Fibroblast of skin of left quadriceps (primary cell): ENCODE data around the gene ISLR2.

ENCODE experiments used
- DNase-seq, 2 experiments: peaks; one replicate each; pipeline ENCODE4 v3.0.0-alpha.2; 2013; ENCODE audit warnings: low read depth in 2 of 2

Gene ISLR2

DNA sequence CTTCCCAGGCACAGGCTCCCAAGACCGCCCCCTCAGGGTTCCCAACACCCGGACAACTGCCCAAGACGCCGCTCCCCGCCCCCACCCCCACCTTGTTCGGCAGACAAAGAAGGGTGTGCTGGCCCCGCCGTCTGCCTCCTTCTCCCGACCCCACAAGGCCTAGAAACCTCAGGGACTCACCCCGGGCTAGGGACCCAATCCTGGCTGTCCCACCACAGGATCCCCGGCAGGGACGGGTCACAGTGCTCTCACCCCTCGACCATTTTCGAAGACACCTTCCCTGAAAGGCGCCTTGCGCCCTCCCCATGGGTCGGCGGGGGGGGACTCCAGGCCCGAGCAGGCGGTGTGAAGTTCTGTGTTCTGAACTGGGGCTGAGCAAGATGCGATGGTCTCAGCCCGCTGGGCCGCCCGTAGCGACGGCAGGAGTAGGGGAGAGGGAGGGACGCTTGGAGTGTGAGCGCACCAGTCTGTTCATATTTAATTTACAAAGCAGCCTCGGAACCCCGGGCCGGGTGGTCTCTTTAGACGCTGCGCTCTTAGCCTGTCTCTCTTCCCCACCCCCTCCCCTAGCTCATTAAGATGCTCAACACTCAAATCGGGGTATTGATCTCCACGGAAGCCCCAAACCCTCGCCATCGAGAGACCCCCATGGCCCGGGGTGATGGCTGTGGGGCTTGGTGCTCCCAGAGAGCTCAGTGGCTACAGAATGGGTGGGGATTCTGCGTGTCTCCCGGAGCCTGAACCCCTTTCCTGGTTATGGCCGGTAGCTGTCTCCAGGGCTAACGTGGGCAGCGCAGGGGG is 1.4 kb upstream of the ISLR2 start:
- no peak for DNase-seq

DNA sequence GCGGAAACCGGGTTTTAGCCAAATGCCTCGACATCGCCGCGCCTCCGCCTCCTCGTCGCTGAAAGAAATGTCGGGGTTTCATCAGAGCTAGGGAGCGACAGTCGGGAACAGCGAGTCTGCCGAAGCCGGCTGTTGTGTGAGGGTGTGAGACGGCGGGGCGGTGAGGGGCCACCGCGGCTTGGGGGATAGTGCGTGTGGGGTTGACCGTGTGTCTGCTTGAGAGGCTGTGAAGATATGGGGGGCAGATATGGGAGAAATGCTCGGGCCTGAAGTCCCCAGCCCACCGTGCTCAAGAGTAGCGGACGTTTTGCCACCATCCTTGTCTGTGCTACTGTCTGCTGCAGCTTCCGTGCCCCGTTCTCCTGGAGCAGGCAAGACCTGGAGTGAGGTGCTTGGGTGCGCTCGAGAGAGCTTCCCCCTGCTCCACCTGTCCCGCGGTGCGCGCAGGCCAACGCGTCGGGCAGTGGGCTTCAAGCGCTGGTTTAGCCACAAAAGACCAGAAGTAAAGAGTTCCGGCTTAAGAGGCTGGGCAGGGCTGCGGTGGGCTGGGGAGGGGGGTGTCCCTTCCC is 716 bp upstream of the ISLR2 start:
- DNase-seq = no peak

DNA sequence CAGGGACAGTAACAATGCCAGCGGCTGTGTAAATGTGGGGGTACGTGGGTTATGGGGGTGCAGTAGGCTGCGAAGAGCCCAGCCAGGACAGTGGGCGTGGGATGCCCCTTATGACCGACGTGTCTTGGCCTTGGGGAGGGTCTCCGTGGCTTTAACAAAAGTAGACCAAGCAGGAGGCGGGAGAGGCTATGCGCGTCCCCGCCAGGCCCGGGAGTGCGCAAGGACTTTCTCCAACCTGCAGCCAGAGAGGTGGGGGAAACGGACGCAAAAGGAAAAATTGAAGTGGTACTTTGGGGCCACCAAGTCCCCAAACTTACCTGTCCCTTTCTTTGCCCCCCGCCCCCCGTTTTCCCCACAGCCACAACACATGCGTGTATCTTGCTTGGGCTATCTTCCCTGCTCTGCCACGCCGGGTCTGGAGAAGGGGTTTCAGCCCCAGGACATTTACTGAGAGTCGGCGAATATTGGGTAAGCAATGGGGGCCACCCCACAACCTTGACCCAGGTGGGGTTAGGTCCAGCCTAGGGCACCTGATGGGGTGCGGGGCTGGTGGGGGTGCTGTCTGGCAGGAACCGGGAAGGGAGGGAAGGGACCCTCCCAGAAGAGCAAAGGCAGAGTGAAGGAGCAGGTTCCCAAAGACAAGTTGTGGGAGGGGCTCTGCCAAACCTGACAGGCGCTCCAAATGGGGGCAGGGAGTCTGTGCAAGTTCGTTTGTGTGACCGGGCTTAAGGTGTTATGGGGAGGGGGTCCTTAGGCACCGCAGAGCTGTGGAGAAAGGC is 652 bp downstream of the ISLR2 start:
- DNase-seq = no peak

DNA sequence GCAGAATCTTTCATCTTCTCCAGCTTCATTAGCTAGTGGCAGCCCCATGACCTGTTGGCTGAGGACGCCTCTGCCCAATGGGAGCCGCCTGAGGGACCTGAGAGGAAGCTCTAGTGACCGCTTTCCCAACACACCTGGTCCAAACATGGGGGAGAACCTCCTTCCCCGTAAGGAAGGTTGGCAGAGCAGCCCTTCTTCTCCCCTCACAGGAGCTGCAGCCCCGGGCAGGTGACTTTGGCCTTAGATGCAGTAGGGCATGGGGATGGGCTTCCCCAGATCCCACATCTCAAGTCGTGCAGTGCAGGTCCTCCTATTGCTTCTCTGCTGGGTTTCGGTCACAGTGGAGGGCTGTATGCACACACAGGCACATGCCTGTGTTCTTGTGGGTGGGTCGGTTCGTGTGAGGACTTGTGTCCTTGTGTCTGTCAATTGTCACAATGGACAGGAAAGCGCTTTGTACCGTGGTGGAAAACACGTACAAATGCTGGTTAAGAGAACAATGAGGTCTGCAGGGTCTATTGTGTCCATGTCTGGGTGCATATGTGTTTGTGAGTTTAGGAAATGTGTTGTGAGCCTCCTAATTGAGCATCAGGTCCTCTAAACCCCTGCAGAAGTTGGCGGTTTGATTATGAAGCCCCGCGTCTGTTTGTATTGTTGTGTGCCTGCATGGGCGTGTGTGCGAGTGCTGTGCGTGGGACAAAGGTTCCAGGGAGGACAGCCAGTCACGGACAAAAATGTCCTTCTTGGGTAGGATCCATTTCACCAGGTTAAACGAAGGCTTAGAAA is 1.4 kb downstream of the ISLR2 start:
- DNase-seq = no peak

DNA sequence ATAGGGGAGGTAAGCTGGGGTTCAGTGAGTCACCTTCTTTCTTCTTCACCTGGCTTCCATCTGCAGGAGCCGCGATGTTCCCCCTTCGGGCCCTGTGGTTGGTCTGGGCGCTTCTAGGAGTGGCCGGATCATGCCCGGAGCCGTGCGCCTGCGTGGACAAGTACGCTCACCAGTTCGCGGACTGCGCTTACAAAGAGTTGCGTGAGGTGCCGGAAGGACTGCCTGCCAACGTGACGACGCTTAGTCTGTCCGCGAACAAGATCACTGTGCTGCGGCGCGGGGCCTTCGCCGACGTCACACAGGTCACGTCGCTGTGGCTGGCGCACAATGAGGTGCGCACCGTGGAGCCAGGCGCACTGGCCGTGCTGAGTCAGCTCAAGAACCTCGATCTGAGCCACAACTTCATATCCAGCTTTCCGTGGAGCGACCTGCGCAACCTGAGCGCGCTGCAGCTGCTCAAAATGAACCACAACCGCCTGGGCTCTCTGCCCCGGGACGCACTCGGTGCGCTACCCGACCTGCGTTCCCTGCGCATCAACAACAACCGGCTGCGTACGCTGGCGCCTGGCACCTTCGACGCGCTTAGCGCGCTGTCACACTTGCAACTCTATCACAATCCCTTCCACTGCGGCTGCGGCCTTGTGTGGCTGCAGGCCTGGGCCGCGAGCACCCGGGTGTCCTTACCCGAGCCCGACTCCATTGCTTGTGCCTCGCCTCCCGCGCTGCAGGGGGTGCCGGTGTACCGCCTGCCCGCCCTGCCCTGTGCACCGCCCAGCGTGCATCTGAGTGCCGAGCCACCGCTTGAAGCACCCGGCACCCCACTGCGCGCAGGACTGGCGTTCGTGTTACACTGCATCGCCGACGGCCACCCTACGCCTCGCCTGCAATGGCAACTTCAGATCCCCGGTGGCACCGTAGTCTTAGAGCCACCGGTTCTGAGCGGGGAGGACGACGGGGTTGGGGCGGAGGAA is 2.6 kb downstream of the ISLR2 start:
- no peak for DNase-seq

DNA sequence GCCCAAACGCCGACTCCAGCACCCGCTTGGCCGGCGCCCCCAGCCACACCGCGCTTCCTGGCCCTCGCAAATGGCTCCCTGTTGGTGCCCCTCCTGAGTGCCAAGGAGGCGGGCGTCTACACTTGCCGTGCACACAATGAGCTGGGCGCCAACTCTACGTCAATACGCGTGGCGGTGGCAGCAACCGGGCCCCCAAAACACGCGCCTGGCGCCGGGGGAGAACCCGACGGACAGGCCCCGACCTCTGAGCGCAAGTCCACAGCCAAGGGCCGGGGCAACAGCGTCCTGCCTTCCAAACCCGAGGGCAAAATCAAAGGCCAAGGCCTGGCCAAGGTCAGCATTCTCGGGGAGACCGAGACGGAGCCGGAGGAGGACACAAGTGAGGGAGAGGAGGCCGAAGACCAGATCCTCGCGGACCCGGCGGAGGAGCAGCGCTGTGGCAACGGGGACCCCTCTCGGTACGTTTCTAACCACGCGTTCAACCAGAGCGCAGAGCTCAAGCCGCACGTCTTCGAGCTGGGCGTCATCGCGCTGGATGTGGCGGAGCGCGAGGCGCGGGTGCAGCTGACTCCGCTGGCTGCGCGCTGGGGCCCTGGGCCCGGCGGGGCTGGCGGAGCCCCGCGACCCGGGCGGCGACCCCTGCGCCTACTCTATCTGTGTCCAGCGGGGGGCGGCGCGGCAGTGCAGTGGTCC is 3.5 kb downstream of the ISLR2 start:
- DNase-seq = no peak

DNA sequence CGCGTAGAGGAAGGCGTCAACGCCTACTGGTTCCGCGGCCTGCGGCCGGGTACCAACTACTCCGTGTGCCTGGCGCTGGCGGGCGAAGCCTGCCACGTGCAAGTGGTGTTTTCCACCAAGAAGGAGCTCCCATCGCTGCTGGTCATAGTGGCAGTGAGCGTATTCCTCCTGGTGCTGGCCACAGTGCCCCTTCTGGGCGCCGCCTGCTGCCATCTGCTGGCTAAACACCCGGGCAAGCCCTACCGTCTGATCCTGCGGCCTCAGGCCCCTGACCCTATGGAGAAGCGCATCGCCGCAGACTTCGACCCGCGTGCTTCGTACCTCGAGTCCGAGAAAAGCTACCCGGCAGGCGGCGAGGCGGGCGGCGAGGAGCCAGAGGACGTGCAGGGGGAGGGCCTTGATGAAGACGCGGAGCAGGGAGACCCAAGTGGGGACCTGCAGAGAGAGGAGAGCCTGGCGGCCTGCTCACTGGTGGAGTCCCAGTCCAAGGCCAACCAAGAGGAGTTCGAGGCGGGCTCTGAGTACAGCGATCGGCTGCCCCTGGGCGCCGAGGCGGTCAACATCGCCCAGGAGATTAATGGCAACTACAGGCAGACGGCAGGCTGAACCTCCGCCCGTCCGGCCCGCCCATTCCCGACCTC is 4.1 kb downstream of the ISLR2 start:
- DNase-seq = no peak

DNA sequence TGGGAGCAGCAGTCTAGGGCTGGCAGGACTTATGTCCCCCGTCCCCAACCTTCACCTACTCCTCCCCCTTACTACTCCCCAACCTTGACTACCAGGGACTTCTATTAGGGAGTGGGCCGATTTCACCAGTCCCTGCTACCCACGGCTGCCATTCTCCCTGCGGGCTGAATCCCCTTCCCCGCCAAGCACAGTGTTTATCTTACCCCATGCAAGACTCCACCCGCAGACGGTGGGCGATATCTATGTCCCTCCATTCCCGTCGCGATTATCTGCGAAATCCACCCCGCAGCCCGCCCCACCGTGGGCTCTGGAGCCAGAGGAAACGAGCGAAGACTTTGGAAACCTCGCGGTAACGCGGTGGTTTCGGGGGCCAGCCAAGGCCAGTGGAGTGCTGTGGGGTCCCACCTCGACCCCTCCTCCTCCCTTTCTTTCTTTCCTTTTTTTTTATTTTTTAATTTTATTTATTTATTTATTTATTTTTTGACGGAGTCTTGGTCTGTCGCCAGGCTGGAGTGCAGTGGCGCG is 4.7 kb downstream of the ISLR2 start:
- DNase-seq = no peak

DNA sequence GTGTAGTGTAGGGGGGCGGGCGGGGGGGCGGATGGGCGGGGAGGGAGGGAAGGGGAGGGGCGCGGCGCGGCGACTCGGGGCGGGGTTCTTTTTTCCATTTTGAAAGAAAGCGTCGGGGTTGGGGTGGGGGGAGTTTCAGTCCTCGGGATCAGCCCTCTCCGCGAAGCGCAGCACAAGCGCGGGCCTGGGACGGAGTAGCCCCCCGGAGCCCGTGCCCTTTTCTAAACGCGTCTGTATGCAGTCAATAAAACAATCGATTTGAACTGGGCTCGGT is 6.1 kb downstream of the ISLR2 start:
- DNase-seq = no peak

DNA sequence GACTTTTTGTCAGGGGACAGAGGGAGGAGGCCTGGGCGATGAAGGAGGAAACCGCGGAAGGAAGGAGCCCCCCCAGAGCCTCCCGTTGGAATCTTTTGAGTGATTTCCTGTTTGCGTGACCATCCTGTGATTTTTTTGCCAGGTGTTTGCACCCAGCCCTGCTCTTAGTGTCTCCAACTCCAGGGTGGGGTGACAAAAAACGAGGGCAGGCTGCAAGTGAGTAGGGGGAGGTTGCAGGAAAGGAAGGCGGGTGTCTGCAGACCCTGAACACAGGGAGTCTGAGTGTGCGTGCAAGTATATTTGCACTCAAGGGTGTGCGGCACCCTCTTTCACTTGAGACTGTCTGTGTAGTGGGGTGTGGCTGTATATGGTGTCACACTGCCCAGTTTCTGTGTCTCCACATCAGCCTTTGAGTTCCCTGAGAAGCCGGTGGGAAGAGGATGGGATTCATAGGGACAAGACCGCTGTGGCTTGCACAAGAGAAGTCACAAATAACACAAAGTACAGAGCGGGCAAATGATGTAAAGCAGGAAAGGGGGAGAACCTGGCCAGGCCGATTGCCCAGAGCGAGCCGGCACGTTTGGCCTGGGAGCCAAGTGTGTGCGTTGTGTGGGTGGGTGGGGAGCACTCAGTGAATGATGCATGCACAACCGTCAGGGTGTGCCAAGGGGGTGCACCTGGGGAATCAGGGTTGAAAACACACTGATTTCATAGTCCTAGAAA is 6.6 kb downstream of the ISLR2 start:
- no peak for DNase-seq

DNA sequence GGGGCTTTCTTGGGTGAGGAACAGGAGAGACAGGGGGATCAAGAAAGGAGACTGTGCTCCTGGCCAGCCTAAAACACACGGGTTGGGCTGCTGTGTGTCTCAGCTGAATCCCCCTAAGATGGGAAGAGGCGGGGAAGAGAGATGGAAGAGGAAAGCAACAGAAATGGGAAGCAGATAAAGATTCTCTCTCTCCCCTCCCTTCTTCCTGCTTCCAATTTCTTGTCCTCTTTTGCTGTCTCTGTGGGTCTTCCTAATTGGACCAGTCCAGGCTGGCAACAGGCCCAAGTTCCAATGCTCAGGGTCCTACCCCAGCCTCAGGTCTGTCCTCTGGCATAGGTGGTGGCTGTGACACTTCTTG is 7.1 kb downstream of the ISLR2 start:
- no peak for DNase-seq

DNA sequence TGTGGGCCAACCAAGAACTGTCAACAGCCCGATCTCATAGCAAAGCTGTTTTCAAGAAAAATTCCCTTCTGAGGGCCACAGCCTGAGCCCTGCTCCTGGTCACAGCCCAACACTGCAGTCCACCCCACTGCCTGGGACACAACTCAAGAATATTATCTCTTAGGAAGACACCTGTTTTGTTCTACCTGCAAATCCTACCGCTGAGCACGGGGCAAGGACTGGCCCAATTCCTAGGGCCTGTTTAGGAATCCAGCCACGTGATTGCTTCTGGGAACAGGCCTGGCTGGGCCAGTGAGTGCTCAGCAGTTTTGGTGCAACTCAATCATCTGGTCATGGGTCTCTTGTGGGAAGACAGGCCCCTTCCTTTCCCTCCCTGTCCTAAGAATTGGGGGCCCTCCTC is 8.3 kb downstream of the ISLR2 start:
- DNase-seq = no peak

DNA sequence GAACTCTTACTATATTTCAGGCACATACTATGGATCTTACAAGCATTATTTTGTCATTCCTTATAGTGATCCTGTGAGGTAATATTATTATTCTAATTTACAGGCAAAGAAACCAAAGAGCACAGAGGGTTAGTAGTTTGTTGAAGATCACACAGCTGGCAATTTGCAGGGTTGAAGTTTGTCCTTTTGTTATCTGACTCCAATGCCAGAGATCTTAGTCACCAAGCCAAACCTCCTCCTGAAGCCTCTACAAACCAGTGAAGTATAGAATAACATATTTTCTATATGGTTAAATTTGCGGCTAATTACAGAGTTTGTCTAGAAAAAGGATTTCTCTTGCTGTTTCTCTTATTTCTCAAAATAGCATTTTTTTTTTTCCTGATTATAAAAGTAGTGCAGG is 11.2 kb downstream of the ISLR2 start:
- DNase-seq = no peak

DNA sequence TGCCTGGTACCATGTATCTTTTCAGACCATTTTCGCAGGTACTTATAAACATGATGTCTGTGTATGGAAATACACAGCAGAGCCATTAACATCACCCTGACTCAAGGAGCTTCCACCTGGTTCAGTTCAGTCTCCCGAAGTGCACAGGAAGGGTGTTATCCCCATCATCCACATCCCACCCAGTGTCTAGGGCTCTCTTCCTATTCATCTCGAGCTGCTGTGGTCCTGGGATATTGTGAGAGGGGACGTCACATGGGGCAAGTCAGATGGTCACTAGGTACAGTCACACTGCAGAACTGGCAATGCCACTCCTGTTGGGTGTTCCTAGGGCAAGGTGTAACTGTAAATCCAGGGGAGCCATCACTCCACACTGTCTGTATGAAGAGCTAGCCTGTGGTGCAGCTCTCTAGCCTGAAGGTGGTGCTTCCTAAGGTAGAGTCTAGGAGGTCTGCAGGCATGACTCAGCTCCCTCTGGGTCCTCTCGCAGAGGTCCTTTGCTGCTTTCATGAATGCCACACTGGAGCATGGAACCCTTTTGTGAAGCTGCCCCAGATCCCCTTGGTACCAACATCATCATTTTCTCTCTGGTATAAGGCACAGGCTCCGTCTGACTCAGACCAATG is 13.9 kb downstream of the ISLR2 start:
- DNase-seq = no peak

DNA sequence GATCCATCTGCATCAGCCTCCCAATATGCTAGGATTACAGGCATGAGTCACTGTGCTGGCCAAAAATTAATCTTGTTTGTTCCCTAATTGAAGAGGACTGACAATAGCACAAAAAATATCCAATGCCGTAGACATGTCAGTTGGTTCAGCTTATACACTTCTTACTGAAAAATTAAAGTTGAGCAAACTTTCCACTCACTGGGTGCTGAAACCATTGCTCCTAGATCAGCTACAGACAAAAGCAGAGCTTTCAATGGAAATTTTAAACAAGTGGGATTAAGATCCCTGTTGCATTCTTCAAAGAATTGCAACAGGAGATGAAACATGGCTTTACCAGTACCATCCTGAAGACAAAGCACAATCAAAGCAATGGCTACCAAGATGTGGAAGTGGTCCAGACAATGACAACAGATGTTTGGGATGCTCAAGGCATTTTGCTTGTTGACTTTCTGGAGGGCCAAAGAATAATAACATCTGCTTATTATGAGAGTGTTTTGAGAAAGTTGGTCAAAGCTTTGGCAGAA is 16.0 kb downstream of the ISLR2 start:
- DNase-seq = no peak

DNA sequence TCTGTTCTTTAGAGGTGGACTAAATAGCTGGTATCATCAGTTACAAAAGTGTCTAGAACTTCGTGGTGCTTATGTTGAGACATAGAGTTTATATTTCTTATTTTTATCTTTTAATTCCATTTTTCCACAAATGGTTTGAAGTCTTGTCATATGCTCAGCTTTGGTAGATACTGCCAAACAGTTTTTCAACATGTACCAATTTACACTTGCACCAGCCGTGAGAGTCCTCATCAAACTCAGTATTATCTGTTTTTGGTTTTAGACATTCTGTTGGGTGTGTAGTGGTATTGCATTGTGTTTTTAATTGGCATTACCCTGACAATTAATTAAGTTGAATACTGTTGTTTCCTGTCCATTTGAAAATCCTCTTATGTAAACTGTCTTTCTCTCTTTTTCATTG is 16.7 kb downstream of the ISLR2 start:
- no peak for DNase-seq

DNA sequence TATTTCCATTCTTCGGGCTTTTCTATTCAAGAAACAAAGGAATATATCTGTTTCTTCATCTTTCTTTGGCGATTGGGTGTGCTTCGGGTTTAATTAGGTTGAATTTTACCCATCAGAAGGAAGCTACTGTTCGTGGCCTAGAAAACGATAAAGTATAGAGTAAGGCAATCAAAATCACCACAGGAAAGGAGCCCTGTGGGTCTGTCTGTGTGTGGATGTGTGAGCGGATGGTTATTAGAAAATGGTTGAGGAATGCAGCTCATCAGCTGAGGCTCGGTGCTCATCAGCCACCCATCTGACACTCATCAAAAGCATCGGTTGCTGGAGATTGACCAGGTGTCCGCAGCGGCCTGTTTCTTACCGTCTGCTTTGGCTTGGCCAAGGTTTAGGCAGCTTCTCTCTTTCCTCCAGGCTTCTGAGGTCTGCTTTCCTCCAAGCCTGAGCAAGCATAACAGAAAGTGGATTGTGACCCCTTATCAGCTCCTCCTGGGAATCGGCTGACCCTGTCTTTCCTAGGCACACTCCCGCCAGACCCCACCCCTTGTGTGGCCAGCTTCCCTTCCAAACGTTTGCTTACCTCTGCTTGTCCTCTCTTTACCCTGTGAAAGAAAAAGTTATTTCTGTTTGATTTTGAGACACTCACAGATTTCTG is 25.5 kb downstream of the ISLR2 start:
- no peak for DNase-seq
